HepG2 (cell line): Measurements from ENCODE around the gene CSNK1A1. TPM values are rescaled to one million over a fixed set of nuclear protein-coding genes. Genes with fewer than 3 reads are reported as not detected.

ENCODE experiments used
- ATAC-seq: fragments of 200-7000 bp; cut with Tn5 transposase; 3 replicates; pipeline ENCODE4 v1.9.1; 2020; ENCODE audit warnings: mild to moderate bottlenecking, moderate library complexity
- BruUV-seq: library from RNA; stranded (reverse); fragments of 400-500 nt; replicated peaks from 2 replicates; lab custom pipeline; 2021; lab: Mats Ljungman, UMichigan
- CTCF ChIA-PET: fragments of 300-600 bp; formaldehyde crosslinking; extraction: SDS; loops from one replicate; lab custom pipeline; 2021; ENCODE audit warnings: low total read pairs, inconsistent platforms, low intra/inter-chr PET ratio; lab: Yijun Ruan, JAX
- POLR2A ChIA-PET: fragments of 350-600 bp; sonication (Branson Sonifier 250); formaldehyde crosslinking; loops from one replicate; lab custom pipeline; 2020; ENCODE audit warnings: antibody characterized with exemption, inconsistent platforms; lab: Yijun Ruan, JAX
- DNase-seq: peaks from one replicate; pipeline ENCODE4 v3.0.0-alpha.2; 2015; ENCODE audit warnings: low spot score
- FAIRE-seq: peaks from 3 replicates; lab custom pipeline; 2011; peaks lifted over from hg19 to GRCh38; lab: Jason Lieb, UNC
- H2AFZ ChIP-seq: one replicate; pipeline ENCODE4 v1.6.1; 2011; ENCODE audit warnings: low read length, inconsistent platforms
- H3K27ac ChIP-seq: fragments of 300-600 bp; 3 replicates; pipeline ENCODE4 v1.8.0; 2011; ENCODE audit warnings: mixed run types, mild to moderate bottlenecking, mixed read lengths, low read length, inconsistent platforms; ENCODE audit not compliant: insufficient read depth; ENCODE audit errors: extremely low read length
- H3K27me3 ChIP-seq, 2 experiments: fragments of 200-600 bp in 1 of 2; 2 replicates in 1 of 2; 3 replicates in 1 of 2; pipeline versions ENCODE4 v1.6.0 to v1.8.0; 2011; ENCODE audit warnings: low read length in 2 of 2, mild to moderate bottlenecking in 2 of 2, moderate library complexity in 2 of 2, inconsistent platforms in 1 of 2; ENCODE audit not compliant: insufficient read depth in 2 of 2, control insufficient read depth in 1 of 2
- H3K36me3 ChIP-seq, 2 experiments: fragments of 200-600 bp in 1 of 2; replicated peaks in 1 of 2; 2 replicates in 1 of 2; 3 replicates in 1 of 2; pipeline versions ENCODE4 v1.5.1 to v1.8.0; 2011; ENCODE audit warnings: low read length in 2 of 2, inconsistent platforms in 1 of 2; ENCODE audit not compliant: insufficient read depth in 2 of 2, control insufficient read depth in 1 of 2
- H3K4me1 ChIP-seq: 2 replicates; pipeline ENCODE4 v1.5.1; 2012; ENCODE audit warnings: low read length, inconsistent platforms; ENCODE audit not compliant: insufficient read depth
- H3K4me2 ChIP-seq: 2 replicates; pipeline ENCODE4 v1.6.0; 2011; ENCODE audit warnings: low read depth, low read length, inconsistent platforms
- H3K4me3 ChIP-seq, 3 experiments: fragments of 200-600 bp in 1 of 3; sonication (generic), shearing (Covaris generic) in 1 of 3; replicated peaks in 1 of 3; 2 replicates each; pipeline ENCODE4 v1.5.1; 2011 to 2016; ENCODE audit warnings: low read length in 3 of 3, inconsistent platforms in 2 of 3, low read depth in 2 of 3, mild to moderate bottlenecking in 2 of 3, control low read depth in 1 of 3, mixed read lengths in 1 of 3; ENCODE audit not compliant: insufficient read depth in 1 of 3
- H3K79me2 ChIP-seq: one replicate; pipeline ENCODE4 v1.6.1; 2011; ENCODE audit warnings: low read length, inconsistent platforms; ENCODE audit not compliant: insufficient read depth
- H3K9ac ChIP-seq: 2 replicates; pipeline ENCODE4 v1.6.0; 2011; ENCODE audit warnings: mild to moderate bottlenecking, low read depth, low read length, inconsistent platforms; ENCODE audit not compliant: insufficient read depth
- H3K9me3 ChIP-seq: 2 replicates; pipeline ENCODE4 v1.5.1; 2012; ENCODE audit warnings: mild to moderate bottlenecking, low read length
- H4K20me1 ChIP-seq: 2 replicates; pipeline ENCODE4 v1.6.0; 2011; ENCODE audit warnings: inconsistent platforms, mild to moderate bottlenecking, low read length, moderate library complexity; ENCODE audit not compliant: insufficient read depth
- ARHGAP35 ChIP-seq: sonication (generic); formaldehyde crosslinking; IDR thresholded peaks from 2 replicates; pipeline ENCODE4 v1.9.0; 2022; ENCODE audit warnings: mild to moderate bottlenecking, inconsistent platforms, moderate library complexity, missing genetic modification reagents, borderline replicate concordance
- CEBPB ChIP-seq: IDR thresholded peaks from 2 replicates; pipeline ENCODE4 v1.6.1; 2011; ENCODE audit warnings: low read depth, low read length, improper control_type of control experiment, borderline replicate concordance
- CTCF ChIP-seq: sonication (generic); formaldehyde crosslinking; IDR thresholded peaks from 2 replicates; pipeline ENCODE4 v1.5.0; 2020; ENCODE audit warnings: mild to moderate bottlenecking, missing genetic modification reagents, moderate library complexity
- KMT2A ChIP-seq: sonication (generic); formaldehyde crosslinking; IDR thresholded peaks from 2 replicates; pipeline ENCODE4 v1.4.0; 2020; ENCODE audit warnings: missing genetic modification reagents
- MIXL1 ChIP-seq: IDR thresholded peaks from 2 replicates; pipeline ENCODE4 v1.6.1; 2016
- PTBP1 ChIP-seq: fragments of 200-400 bp; formaldehyde crosslinking; IDR thresholded peaks from 2 replicates; pipeline ENCODE4 v1.6.1; 2018; ENCODE audit warnings: low read length, low read depth; ENCODE audit not compliant: poor library complexity, severe bottlenecking
- RAD21 ChIP-seq: fragments of 450-650 bp; formaldehyde crosslinking; IDR thresholded peaks from 2 replicates; pipeline ENCODE4 v1.5.0; 2020; ENCODE audit warnings: mild to moderate bottlenecking
- SMC3 ChIP-seq: IDR thresholded peaks from 2 replicates; pipeline ENCODE4 v1.6.1; 2011; ENCODE audit warnings: low read length, improper control_type of control experiment
- STAG1 ChIP-seq: sonication (generic); formaldehyde crosslinking; IDR thresholded peaks from 2 replicates; pipeline ENCODE4 v1.4.0; 2020; ENCODE audit warnings: missing genetic modification reagents
- ZFX ChIP-seq: sonication (generic); formaldehyde crosslinking; IDR thresholded peaks from 2 replicates; pipeline ENCODE4 v1.4.0; 2020; ENCODE audit warnings: mild to moderate bottlenecking, low read depth, missing genetic modification reagents, moderate library complexity
- ZNF354B ChIP-seq: sonication (generic); formaldehyde crosslinking; IDR thresholded peaks from 2 replicates; pipeline ENCODE4 v1.8.0; 2022; ENCODE audit warnings: mild to moderate bottlenecking, missing genetic modification reagents
- WGBS: methylation state at CpG from one replicate; pipeline ENCODE4 v1.1.6; 2017; ENCODE audit warnings: low lambda C conversion rate; 5-methylcytosine and 5-hydroxymethylcytosine counted together
- in situ Hi-C: cut with HindIII; loops from 2 replicates; pipeline ENCODE4 v1.10.0; 2017; ENCODE audit warnings: low pct_unique_long_range_greater_than_20kb; ENCODE audit not compliant: extremely low pct_ligation_motif_present
- intact Hi-C: fragments of 100-400 bp; cut with micrococcal nuclease; formaldehyde crosslinking; loops from one replicate; pipeline ENCODE4 v1.10.0; 2022; ENCODE audit not compliant: unreplicated experiment
- polyA plus RNA-seq, 8 experiments: library from polyadenylated mRNA; depleted of rRNA in 3 of 8; stranded (reverse) in 7 of 8; unstranded in 1 of 8; fragments of >200 nt; fragmentation: Illumina TruSeq in 4 of 8; extraction: Trizol in 4 of 8; gene quantifications; 2 replicates each; pipeline versions ENCODE4 v1.2.1 to v1.2.3, GENCODE V29; 2011 to 2016; ENCODE audit warnings: low read depth in 4 of 8, missing spikeins in 1 of 8, mixed read lengths in 1 of 8; ENCODE audit not compliant: insufficient read depth in 1 of 8
- total RNA-seq, 5 experiments: library from RNA; depleted of rRNA; stranded (reverse); fragments of >200 nt; fragmentation: Illumina TruSeq; extraction: Trizol; gene quantifications; 2 replicates each; pipeline ENCODE4 v1.2.3, GENCODE V29; 2016; ENCODE audit warnings: low read depth in 1 of 5
- TF ChIP-seq, protein P1 (sequence below): sonication (generic); formaldehyde crosslinking; conservative IDR thresholded peaks from 2 replicates; pipeline ENCODE4 v1.8.0; 2022; ENCODE audit warnings: mild to moderate bottlenecking, moderate library complexity, missing genetic modification reagents

The CSNK1A1 gene
- total and polyA plus RNA-seq, 2 of the 13 experiments (the other 11 are each of a cell fraction or from before 2014, with no cell fraction given) = 89.0 to 149 TPM

GRCh38 chr5:149450199-149450598 lies 101.0 kb downstream of the CSNK1A1 start:
- in situ Hi-C loops = loop anchor here (5.0 kb wide), 1 partner anchor 102 kb away; the partner anchor contains the start of gene CSNK1A1
- no peak overlapping the region for H3K4me2 ChIP-seq

GRCh38 chr5:149448831-149449714 lies 102.2 kb downstream of the CSNK1A1 start:
- POLR2A ChIA-PET = interaction anchor here (2.1 kb wide), 1 partner anchor 102 kb away, joined by 6 read pairs; the partner anchor contains the start of gene CSNK1A1
- Histone ChIP-seq H3K4me2 (no peak overlapping the region), H3K4me3 (no peak overlapping the region), H3K9me3 (no peaks in the 10 kb centered on the region), H3K27me3 (no peaks in the 10 kb centered on the region), H3K36me3 (no peaks in the 10 kb centered on the region), H3K79me2 (no peaks in the 10 kb centered on the region), H4K20me1 (no peaks in the 10 kb centered on the region), H3K9ac (no peak overlapping the region), H3K4me1 (peaks cover 79% of the 10 kb centered on the region), H2AFZ (no peak overlapping the region), H3K27ac (no peak overlapping the region)
- CTCF ChIA-PET = no interaction called here
- TF ChIP-seq, protein P1, sequence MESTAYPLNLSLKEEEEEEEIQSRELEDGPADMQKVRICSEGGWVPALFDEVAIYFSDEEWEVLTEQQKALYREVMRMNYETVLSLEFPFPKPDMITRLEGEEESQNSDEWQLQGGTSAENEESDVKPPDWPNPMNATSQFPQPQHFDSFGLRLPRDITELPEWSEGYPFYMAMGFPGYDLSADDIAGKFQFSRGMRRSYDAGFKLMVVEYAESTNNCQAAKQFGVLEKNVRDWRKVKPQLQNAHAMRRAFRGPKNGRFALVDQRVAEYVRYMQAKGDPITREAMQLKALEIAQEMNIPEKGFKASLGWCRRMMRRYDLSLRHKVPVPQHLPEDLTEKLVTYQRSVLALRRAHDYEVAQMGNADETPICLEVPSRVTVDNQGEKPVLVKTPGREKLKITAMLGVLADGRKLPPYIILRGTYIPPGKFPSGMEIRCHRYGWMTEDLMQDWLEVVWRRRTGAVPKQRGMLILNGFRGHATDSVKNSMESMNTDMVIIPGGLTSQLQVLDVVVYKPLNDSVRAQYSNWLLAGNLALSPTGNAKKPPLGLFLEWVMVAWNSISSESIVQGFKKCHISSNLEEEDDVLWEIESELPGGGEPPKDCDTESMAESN (CRISPR knock-in tag) = no peak
- 0 out of 2 replicates have a peak, but pooled peaks have one; percentile 13 for TF ChIP-seq MIXL1 (CRISPR knock-in tag)
- peak; percentile 43 for TF ChIP-seq SMC3
- no peak for TF ChIP-seq PTBP1
- peak; percentile 17; the same call in 1 of the 2 replicates for TF ChIP-seq CEBPB
- no peak for TF ChIP-seq ZFX
- TF ChIP-seq CTCF (CRISPR knock-in tag) = peak; percentile 61
- peak; percentile 70 for TF ChIP-seq STAG1
- no peak for TF ChIP-seq KMT2A
- no peak for TF ChIP-seq ARHGAP35 (CRISPR knock-in tag)
- peak; percentile 21; the same call in 1 of the 2 replicates for TF ChIP-seq RAD21 (CRISPR knock-in tag)
- ATAC-seq = no peak
- no TSS peak for BruUV-seq
- in situ Hi-C loops (no loop called here), intact Hi-C loops (no loop called here)
- DNase-seq = no peak
- 88% methylated on average over 7 of the region's 7 CpGs for WGBS
- FAIRE-seq = no peak

More at GRCh38 chr5:149450199-149450598, 101.0 kb downstream of the CSNK1A1 start:
- FAIRE-seq (no peak), ATAC-seq (no peak), DNase-seq (no peak)
- H3K36me3 ChIP-seq = no peaks in the 10 kb centered on the region
- H3K9me3 ChIP-seq = no peaks in the 10 kb centered on the region
- no peak overlapping the region for H3K9ac ChIP-seq
- H3K4me3 ChIP-seq = no peak overlapping the region
- ChIA-PET POLR2A (interaction anchor here (1.3 kb wide), 1 partner anchor 24 kb away, joined by 3 read pairs; no protein-coding TSS in a partner anchor), CTCF (no interaction called here)
- H3K4me1 ChIP-seq = peaks cover 83% of the 10 kb centered on the region
- WGBS = no CpG with 5 or more reads among the region's 3 CpGs
- H2AFZ ChIP-seq = no peak overlapping the region
- BruUV-seq = no TSS peak
- H3K27ac ChIP-seq = peak overlapping the region; percentile 31
- no peaks in the 10 kb centered on the region for H4K20me1 ChIP-seq
- no peaks in the 10 kb centered on the region for H3K79me2 ChIP-seq
- no peaks in the 10 kb centered on the region for H3K27me3 ChIP-seq
- TF ChIP-seq ZNF354B (CRISPR knock-in tag) = no peak
- intact Hi-C loops = no loop called here
